Muscle of back (tissue), 11 donors: ENCODE data around the gene BCL2L11. TPM values are rescaled to one million over a fixed set of nuclear protein-coding genes. Genes with fewer than 3 reads are reported as not detected.

Source experiments
- DNase-seq, 3 donors: peaks; one replicate each; pipeline versions ENCODE4 v3.0.0 to v3.0.0-alpha.2; 2013
- polyA plus RNA-seq, 10 donors: library from polyadenylated mRNA; unstranded; fragments of 120-200 nt; gene quantifications; one replicate each; pipeline ENCODE4 v1.2.1, GENCODE V29; 2013; ENCODE audit not compliant: insufficient read length in 10 of 10

Gene BCL2L11
- polyA plus RNA-seq, 10 donors = 6.9 to 10.6 (median 8.3) TPM

DNA sequence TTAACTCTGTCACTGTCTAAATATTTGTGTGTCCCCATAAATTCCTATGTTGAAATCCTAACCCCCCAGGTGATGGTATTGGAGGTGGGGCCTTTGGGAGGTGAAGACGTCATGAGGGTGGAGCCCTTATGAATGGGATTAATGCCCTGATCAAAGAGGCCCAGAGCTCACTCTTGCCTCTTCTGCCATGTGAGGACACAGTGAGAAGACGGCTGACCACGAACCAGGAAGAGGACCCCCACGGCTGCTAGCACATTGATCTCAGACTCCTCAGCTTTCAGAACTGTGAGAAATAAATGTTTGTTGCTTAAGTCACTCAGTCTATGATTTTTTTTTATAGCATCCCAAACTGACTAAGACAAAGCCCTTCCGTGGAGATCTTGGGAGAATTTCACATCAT is 71.2 kb downstream of the BCL2L11 start:
- no peak for DNase-seq

DNA sequence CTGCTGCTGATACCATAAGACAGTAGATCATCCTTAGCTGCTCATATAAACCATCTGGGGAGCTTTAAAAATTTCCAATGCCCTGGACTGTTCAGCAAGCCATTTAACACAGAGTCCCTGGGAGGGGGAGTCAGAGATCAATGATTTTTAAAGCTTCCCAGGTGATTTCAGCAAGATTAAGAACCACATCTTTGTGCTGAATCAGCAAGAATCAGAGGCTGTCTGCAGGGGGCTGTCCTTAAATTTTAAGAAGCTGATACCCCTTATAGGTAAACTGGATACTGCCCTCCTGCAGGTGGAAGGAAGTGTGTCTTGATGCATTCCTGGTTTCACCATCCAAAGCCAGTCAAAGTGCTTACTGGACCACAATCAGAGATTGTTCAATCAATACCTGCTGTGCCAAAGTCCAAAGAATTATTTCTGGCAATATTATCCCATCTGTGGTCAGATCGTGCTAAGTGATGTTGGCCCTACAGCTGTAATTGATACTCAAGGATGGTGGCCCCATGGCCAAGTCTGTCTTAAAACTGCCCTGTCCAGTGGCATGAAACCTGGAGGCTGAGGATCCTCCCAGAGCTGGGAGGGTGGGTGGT is 72.2 kb downstream of the BCL2L11 start:
- no peak for DNase-seq

DNA sequence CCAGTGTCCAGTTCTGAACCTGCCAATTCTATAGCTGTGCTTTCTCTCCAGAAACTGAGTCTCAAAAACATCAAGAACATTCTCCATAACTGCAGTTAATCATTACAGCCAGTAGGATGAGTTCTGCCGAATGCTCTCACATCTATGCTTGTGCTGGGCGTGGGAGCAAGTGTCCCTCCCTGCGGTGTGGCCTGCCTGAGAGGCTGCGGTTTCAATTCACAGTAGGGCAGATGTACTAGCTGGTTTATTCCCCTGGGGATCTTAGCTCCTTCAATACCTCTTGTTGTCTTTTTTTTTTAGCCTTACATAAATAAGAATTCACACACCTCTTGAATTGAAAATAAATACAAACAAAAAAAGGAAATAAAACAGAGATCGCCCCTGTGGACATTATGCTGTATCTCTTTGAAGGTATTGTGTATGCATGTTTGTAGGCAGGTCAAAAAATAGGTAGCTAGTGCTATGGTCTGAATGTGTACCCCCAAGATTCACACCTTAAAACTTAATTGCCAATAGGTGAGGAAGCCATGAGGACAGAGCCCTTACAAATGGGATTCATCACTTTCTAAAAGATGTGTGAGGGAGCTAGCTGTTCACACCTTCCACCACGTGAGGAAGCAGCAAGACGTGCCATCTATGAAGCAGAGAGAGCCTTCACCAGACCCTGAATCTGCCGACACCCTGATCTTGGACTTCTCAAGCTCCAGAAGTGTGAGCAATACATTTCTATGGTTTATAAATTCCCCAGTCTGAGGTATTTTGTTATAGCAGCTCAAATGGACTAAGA is 74.3 kb downstream of the BCL2L11 start:
- DNase-seq = no peak

DNA sequence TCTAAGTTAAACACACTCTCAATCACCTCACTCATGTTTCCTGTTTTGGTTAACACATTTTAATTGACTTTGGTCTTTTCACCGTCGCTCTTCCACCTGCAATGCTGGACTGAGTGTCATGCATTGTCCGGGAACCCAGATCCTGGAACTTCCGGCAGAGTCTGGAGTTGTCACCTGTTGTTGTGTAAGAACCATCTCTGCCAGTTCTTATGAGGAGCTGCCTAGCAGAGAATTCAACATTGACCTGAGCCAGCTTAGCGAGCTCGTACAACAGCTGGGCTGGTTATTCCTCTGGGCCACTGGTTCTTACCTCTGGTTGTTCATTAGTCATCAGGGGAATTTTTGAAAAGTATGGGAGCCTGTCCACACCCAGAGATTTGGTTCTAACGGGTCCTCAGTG is 75.7 kb downstream of the BCL2L11 start:
- no peak for DNase-seq

DNA sequence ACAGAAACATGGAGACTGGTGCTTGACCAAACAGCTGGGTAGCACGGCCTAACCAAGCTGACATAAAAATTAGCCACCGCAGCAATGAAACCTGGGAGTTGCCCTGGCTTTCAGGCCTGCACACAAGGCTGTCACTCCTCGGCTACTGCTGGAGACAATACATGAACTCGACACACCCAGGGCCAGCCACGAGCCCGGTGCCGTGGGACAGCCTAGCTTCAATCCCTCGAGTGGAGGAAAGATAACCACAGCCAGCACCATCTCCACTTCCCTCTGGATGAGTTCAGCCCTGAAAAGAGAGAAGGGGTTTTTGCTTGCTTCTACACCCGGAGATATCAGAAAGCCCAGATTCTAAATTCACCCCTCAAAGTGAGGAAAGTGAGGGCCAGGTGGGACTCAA is 78.0 kb downstream of the BCL2L11 start:
- no peak for DNase-seq

DNA sequence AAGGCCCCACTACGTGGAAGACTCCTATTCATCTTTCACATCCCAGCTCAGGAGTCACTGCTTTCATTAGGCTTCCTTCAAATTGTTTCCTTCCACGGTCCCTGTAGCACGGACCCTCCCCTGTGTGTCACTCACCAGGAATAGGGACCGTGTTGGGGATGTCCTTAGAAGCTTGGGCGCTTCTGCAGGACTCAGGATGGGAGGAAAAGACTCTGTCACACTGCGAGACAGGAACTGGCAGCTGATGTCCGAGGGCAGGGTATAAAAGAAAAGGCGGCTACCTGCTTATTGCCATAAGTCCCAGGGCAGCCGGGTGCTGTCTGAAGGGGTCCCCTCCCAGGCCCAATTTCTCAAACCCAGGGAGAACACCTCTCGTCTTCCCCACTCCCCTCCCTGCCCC is 79.1 kb downstream of the BCL2L11 start:
- DNase-seq = no peak

DNA sequence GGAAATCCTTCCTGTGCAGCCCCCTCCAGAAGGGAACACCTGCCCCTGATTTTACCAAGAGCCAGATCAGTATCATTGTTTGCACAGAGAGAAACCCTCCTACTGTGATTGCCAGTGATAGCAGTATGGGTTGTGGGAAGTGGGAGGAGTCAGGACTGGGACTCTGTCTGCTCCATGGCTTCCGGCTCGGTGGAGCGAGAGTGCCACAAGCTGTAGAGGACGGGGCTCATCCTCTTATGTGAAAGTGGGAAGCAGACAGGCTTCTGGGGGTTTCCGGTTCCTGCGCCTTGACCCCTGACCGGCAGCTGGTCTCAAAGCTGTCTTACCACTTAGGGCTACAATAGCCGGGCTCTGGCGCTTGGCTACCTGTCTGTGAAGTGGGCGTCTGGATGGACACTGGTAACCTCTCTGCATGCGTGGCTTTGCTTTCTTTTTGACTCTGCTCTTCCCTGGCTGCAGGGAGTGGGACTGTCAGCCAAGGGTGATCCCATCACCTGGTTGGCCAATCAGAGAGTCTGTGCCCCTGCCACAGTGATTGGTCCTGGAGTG is 79.7 kb downstream of the BCL2L11 start:
- DNase-seq = no peak

DNA sequence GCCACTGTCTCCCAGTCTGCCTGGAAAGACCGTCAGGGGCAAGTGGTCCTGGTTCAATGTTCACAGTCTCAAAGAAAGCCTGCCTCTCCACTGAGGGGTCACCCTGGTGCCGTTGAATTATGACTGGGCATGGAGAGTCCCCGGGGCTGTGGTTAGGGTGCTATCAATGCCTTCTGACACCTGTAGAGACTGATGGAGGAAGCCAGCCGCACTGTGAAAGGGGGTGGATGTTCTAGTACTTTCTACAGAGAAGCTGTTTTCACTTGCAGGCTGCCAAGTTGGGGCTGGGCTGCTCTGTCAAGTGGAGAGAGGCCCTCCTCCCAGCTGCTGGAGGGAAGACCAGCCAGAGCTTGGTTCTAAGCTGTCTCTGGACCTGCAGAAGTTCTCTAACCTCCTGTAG is 80.5 kb downstream of the BCL2L11 start:
- DNase-seq = no peak

DNA sequence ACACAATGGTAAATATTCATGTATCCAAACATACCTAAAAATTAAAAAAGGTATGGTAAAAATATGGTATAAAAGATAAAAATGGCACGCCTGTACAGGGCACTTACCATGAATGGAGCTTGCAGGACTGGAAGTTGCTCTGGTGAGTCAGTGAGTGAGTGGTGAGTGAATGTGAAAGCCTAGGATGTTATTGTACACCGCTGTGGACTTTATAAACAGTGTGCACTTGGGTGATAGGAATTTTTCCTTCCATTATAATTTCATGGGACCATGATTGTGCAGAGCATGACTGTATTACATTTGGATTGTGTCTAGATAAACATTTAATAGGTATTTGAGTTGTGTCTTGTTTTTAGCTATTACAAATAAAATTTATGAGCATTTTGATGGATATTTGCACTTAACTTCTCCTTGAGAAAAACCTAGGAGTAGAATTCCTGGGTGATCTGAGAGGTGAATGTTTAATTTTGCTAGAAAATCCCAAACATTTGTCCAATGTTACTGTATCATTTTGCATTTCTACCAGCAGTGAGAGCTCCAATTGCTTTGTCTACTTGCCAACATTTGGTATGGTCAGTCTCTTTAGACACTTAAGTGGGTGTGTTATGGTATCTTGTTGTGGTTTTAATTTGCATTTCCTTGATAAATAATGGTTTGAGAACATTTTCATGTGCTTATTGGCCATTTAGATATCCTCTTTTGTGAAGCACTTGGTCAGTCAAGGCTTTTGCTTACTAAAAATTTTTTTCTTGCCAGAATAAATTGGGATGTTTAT is 81.7 kb downstream of the BCL2L11 start:
- no peak for DNase-seq

DNA sequence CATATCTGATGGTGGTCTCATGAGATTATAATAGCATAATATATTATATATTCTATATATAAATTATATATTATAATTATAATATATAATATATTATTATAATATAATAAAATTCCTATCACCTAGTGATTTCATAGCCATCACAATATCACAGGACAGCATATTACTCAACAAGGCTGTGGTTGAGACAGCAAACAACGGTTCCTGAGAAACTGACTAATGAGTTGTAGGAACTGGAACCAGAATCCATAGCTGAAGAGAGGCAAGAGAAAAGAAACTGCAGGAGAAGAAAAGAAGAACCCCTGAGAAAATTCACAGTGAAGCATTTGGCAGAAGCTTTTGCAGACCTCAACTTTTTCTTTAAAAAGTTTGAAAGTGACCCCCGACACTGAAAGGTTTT is 84.0 kb downstream of the BCL2L11 start:
- DNase-seq = no peak

DNA sequence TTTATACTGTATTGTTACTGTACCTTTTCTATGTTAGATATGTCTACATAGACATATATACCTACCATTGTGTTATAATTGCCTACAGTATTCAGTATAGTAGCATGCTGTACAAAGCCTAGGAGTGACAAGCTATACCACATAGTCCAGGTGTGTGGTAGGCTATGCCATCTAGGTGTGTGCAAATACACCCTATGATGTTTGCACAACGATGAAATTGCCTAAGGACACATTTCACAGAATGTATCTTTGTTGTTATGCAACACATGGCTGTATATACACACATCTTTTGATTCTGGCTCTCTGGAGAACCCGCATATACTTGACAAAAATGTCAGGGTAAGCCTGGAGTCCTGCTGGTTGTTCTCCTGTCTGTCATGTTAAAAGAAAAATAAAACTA is 85.1 kb downstream of the BCL2L11 start:
- no peak for DNase-seq

DNA sequence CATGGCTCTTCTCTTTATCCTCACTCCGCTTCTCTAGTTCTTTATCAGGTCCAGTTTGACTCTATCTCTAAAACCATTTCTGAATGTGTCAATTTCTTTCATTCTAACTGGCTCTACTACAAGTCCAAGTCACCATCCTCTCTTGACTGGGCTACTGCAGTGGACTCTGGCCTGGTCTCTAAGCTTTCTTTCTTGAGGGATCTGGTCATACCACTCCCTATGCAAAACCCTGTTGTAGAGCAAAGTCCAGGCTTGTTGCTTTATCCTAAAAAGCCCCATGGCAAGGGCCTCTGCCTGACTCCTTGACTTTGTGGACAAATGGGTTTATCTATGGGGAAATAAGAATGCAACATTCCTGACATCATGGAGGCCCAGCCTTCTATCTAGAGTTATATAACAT is 87.1 kb downstream of the BCL2L11 start:
- no peak for DNase-seq

DNA sequence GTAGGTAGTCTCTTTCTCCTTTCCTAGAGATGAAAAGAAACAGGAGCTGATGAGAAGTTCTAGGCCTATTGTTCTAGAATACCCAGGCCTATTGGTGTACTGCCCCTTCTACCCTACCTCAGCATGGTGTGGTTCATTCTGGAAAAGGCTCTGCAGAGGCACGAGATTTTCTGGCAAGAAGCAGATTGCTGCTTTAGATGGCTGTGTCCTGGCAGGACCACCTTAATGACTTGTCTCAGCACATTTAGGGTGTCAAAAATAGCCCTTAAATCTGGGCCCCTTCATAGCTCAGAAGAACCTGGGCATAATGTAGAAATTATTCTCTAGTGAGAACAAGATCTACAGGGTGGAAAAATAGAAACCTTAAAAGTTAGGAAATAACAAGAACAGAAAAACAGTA is 87.9 kb downstream of the BCL2L11 start:
- no peak for DNase-seq

DNA sequence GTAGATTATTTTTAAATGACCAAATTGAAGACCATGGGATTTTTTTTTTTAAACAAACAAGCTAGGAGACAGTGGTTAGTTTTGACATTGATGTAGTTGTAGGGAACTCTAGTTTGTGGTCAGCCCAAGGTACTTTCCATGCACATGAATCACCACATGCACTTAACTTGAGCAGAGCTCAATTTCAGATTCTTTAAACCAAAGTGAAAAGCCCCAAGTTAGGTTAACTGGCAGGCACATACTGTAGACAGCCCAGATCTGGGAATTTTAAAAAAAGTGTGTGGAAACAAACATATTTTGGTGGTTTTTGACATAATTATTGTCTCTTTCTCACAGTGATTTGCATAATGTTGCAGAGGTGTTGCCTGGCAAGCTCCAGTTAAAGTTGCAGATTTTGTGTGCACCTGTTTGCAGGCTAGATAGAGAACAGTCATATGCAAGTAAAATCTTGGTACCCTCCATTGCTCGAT is 88.4 kb downstream of the BCL2L11 start:
- peak in 1 of 3 donors; percentile 11 for DNase-seq

DNA sequence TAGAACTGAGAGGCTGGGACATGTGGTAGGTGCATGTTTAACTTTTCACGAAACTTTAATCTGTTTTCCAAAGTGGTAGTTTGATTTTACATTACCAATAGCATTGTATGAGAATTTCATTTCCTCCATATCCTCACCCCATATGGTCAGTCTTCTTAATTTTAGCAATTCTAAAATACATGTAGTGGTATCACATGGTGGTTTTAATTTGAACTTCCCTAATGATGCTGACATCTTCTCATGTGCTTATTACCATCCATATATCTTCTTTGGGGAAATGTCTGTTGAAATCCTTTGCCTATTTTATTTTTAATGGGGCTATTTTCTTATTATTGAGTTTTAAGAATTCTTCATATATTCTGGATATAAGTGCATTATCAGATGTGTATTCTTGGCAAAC is 89.3 kb downstream of the BCL2L11 start:
- no peak for DNase-seq

DNA sequence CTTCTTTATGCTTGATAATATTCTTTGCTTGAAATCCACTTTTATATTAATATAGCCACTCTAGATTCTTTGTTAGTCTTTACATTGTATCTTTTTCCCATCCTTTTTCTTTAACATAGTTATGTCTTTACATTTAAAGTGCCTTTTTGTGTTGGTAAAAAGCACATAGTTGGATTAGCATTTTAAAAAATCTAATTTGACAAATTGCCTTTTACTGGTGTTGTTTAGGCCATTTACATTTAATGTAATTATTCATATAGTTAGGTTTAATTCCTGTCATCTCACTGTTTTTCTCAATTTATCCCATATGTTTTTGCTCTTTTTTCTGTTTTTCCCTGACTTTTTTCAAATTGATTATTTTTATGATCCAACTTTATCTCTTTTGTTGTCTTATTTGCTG is 93.2 kb downstream of the BCL2L11 start:
- DNase-seq = no peak

DNA sequence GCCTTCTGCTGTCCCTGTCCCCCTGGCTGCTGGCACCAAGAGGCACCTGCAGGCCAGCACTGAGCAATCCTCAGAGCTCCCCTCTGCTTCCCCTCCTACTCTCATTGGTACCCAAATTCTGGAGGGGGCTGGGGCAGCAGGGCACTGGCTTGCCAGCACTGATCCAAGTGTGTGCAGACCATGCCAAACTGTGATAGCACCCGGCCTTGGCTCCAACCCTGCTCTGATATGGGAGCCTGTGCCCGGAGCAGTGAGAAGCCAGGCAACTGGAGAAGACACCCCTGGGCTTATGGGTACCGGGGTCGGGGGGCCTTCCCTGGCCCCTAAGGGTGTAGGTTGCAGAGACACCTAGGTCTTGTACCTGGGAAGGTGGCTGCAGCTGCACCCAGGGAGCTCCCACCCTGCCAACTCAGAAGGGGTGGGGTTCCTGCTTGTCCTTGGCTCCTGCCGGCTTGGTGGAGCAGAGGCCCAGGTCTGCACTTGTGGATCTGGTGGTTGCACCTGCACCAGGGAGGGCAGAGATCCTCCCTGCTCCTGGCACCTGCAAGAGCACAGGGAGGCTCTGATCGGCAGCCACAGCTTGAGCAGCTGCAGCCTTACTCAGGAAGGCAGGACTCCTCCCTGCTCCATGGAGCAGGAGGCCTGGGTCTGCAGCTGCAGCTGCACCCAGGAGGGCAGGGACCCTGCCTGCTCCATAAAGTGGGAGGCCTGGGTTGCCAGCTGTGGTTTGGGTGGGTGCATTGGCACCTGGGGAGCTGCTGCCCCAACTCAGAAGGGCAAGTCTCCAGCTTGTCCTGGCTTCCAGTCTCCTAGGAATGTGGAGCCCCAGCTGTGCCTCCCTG is 96.3 kb downstream of the BCL2L11 start:
- DNase-seq = no peak
